Stimulated activated CD4-positive, alpha-beta T cell treated with anti-CD3 and anti-CD28 coated beads, Interleukin-15, amount 100 ng/mL, for 1 hour (primary cell): Measurements from ENCODE around the gene C1orf50.
"Not testable (repeated sequence)": the region's sequence is repeated elsewhere in the genome, so short reads cannot be mapped to it uniquely, and the experiment has no call there.

Source experiments
- DNase-seq, 2 donors: peaks; one replicate each; pipeline ENCODE4 v3.0.0-alpha.2; 2020; ENCODE audit warnings: low read depth in 1 of 2, low spot score in 1 of 2

Gene C1orf50

DNA sequence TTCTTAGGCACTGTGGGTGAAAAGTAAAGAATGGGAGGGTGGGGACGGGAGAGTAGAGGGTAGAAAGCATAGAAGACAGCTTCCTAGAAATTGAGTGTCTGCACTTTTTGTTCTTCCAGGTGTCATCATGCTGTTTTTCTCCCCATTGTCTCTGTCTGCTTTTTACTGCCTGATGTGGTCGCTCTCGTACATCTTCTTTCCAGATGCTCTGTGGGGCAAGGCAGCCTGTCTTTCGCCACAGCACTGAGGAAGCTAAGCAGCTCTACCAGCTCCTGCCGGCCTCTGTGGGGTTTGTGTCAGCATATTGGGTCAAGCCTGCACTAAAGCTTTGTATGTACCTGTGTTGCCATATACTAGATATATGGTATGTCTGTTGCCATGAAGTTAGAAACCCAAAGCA, 30.9 kb downstream of the C1orf50 start:
- DNase-seq, result no peak

DNA sequence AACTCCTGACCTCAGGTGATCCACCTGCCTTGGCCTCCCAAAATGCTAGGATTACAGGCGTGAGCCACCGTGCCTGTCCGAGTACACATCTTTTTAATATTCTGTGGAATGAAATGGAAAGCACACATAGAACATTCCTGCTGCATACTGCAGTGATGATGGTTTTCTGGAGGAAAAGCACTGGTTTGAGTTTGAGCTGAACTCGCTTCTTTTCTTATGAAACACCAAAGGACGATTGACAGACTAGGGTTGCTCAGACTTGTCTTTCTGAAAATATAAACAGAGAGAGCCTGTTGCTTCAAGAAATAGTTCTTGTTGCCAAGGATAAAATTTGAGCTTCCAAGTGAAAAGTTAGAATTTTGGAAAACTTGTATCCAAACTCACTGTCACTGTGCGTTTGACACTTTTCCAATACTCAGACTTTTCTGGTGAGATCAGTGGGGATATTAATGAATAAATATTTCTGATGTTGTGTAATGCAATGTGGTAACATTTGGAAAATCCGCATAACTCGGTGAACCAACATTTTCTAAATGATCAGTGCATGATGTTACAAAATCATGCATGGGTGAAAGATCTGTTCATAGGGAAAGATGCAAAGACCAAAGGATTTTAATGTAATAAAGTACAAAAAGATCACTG, 34.9 kb downstream of the C1orf50 start:
- DNase-seq, result no peak

DNA sequence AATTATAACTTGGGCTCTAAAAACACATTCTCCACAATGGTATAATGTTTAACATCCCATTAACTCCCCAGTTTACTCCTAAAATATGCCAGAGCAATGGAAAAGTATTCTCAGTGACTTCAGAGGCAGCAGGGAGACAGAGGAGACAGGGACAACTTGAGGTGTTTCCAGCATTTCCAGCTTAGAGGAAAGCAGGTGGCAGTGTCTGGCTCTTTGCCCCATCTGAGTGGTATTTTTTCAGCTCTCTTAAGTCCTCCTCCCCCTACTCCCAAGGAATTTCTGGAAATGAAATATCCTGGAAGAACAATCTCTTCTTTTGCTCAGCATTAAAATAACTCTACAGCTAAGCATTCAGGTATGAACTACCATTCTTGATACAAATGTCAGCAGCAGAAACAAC, 39.1 kb downstream of the C1orf50 start:
- DNase-seq, result no peak

- no peak for DNase-seq
Observed at GRCh38 chr1:42806593-42806992, 39.5 kb downstream of the C1orf50 start.

DNA sequence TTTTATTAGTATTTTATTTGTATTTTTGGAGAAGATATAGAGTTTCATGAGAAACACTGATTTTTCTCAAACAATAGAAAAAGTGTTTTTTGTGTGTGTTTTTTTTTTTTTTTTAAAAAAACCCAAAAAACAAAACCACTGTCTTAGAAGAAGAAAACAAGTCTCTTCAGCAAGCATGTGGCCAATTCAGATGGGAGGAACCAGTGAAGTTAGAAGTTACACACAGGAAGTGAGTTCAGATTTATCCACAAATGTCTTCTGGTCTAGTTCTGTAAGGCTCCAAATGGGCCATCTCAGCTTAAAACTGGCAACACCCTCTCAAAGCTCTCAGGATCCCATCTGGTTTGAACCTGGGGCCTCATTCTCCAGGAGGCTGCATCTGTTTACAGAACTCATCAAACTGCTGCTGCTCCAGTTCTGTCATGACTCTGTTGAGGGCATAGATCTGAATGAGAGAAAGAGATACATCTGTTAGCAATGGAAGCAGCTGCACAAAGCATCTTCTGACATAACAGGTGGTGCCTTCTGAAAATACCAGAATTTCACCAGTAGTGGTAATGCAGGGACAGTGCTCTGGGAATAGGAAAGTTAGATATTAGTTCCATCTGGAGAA, 40.1 kb downstream of the C1orf50 start:
- no peak for DNase-seq

DNA sequence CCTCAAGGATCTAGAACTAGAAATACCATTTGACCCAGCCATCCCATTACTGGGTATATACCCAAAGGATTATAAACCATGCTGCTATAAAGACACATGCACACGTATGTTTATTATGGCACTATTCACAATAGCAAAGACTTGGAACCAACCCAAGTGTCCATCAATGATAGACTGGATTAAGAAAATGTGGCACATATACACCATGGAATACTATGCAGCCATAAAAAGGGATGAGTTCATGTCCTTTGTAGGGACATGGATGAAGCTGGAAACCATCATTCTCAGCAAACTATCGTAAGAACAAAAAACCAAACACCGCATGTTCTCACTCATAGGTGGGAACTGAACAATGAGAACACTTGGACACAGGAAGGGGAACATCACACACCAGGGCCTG, 47.8 kb downstream of the C1orf50 start:
- not testable (repeated sequence) for DNase-seq

- DNase-seq, result no peak
Observed at GRCh38 chr1:42815941-42816584, 49.0 kb downstream of the C1orf50 start.

- DNase-seq, result peak; percentile 92 to 96
Observed at GRCh38 chr1:42816585-42817439, 49.8 kb downstream of the C1orf50 start, which contains the start of the genes ERMAP and SVBP. ERMAP (plus strand) TSS chr1:42817122; CDS start chr1:42830449, 13,327 bp downstream. SVBP (minus strand) TSS chr1:42817397; CDS start chr1:42816544, 853 bp downstream.

DNA sequence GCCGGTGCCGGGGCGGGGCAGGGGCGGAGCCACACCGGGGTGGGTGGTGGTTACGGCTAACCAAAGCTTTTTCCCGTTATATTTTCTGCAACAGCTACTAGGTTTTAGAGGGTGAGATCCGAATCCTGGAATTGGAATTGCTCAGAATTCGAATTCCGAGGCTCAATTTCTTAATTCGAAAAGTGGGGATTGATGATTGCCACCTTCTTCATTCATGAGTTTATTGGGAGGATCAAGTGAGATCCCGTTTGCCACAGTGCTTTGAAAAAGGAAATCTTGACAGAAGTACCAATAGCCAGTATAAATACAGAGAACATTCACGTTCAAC, 50.4 kb downstream of the C1orf50 start:
- DNase-seq, result no peak

DNA sequence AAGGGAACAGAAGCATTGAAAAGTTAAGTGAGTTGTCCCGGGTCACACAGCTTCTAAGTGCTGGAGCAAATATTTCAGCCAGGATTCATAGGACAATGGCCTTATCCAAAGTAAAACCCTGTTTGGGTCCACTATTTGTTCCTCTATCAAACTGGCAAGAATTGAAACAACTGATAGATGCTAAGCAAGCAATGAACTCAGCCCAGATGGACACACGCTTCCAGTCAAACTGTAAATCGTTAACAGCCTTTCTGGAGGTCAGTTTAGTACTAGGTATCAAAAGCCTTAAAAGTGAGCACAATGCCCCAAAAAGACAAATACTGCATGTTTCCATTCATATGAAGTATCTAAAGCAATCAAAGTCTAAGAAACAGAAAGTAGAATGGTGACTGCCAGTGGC, 50.9 kb downstream of the C1orf50 start:
- no peak for DNase-seq

DNA sequence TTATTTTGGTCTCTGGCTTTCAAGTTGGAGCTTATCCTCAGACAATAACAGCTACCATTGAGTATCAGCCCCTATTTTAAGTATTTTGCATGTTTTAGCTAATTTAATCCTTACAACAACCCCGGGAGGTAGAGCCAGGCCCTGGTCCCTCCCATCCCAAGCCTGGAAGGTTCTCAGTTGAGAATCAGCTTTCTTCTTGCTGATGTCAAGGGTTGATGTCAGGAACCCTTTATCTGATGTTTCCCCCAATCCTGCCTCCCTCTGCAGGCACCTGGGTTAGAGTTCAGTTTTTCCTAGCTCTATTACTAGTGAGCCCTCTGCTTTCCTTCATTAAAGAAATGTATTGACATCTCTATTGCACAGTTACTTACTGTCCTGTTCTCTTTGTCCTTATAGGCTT, 53.8 kb downstream of the C1orf50 start:
- DNase-seq, result no peak

- DNase-seq, result no peak
Observed at GRCh38 chr1:42821690-42822089, 54.6 kb downstream of the C1orf50 start.

- no peak for DNase-seq
Observed at GRCh38 chr1:42822800-42823392, 55.8 kb downstream of the C1orf50 start.

GRCh38 chr1:42824481-42825035, 57.5 kb downstream of the C1orf50 start:
- no peak for DNase-seq

- no peak for DNase-seq
Observed at GRCh38 chr1:42825036-42825851, 58.2 kb downstream of the C1orf50 start.
